ENCODE results near the gene NID1.
"Not testable (repeated sequence)": the region's sequence is repeated elsewhere in the genome, so short reads cannot be mapped to it uniquely, and the experiment has no call there.

NID1 gene

GRCh38 chr1:235931171-235931738 lies 133.6 kb downstream of the NID1 start:
- Mint-ChIP-seq H3K4me3 (no peak overlapping the region), H3K9me3 (no peaks in the 10 kb centered on the region), H3K27ac (no peak overlapping the region), H3K4me1 (ENCODE audit: low read depth) (peaks cover 52% of the 10 kb centered on the region), H3K36me3 (ENCODE audit: low read depth) (no peaks in the 10 kb centered on the region), H3K27me3 (peaks cover 4% of the 10 kb centered on the region)

GRCh38 chr1:235930543-235930942 lies 134.3 kb downstream of the NID1 start:
- Mint-ChIP-seq H3K36me3 (ENCODE audit: low read depth) (no peaks in the 10 kb centered on the region), H3K9me3 (no peaks in the 10 kb centered on the region), H3K27me3 (peaks cover 4% of the 10 kb centered on the region), H3K4me1 (ENCODE audit: low read depth) (peaks cover 44% of the 10 kb centered on the region), H3K27ac (no peak overlapping the region), H3K4me3 (no peak overlapping the region)

- no peak overlapping the region for H3K4me3 Mint-ChIP-seq
- peaks cover 44% of the 10 kb centered on the region for H3K4me1 Mint-ChIP-seq (ENCODE audit: low read depth)
- H3K27ac Mint-ChIP-seq, result no peak overlapping the region
- peaks cover 4% of the 10 kb centered on the region for H3K27me3 Mint-ChIP-seq
- no peaks in the 10 kb centered on the region for H3K36me3 Mint-ChIP-seq (ENCODE audit: low read depth)
- no peaks in the 10 kb centered on the region for H3K9me3 Mint-ChIP-seq
Observed at GRCh38 chr1:235929216-235929615, 135.7 kb downstream of the NID1 start.

GRCh38 chr1:235928197-235928596 lies 136.7 kb downstream of the NID1 start:
- Mint-ChIP-seq H3K36me3 (ENCODE audit: low read depth) (no peaks in the 10 kb centered on the region), H3K27me3 (peaks cover 4% of the 10 kb centered on the region), H3K4me1 (ENCODE audit: low read depth) (peaks cover 44% of the 10 kb centered on the region), H3K4me3 (no peak overlapping the region), H3K27ac (no peak overlapping the region), H3K9me3 (no peaks in the 10 kb centered on the region)

- H3K36me3 Mint-ChIP-seq (ENCODE audit: low read depth); H3K9me3 Mint-ChIP-seq; H3K27me3 Mint-ChIP-seq; H3K4me3 Mint-ChIP-seq; H3K27ac Mint-ChIP-seq: not testable (repeated sequence)
- H3K4me1 Mint-ChIP-seq (ENCODE audit: low read depth), result peaks cover 44% of the 10 kb centered on the region
Observed at GRCh38 chr1:235927551-235927950, 137.3 kb downstream of the NID1 start.

All from stimulated activated naive CD8-positive, alpha-beta T cell treated with anti-CD3 and anti-CD28 coated beads, Interleukin-15, Interleukin-2, amounts not matched to agents 100 ng/mL and 50 ng/mL, for 24 hours (primary cell).